GM13976 (cell line): ENCODE measurements around the gene MLLT10.

ENCODE experiments used
- DNase-seq: peaks from one replicate; pipeline ENCODE4 v3.0.0; 2012; ENCODE audit warnings: low spot score
- CTCF ChIP-seq: IDR thresholded peaks from 2 replicates; pipeline ENCODE4 v1.5.1; 2012; ENCODE audit warnings: borderline replicate concordance, mild to moderate bottlenecking; ENCODE audit not compliant: insufficient read depth; ENCODE audit errors: extremely low read depth, missing control alignments, control extremely low read depth
- in situ Hi-C: fragments of 300-500 bp; cut with MboI; formaldehyde crosslinking; loops from one replicate; pipeline ENCODE4 v1.12.0; 2022; ENCODE audit warnings: low sequenced_read_pairs, mixed read lengths, inconsistent platforms; ENCODE audit not compliant: unreplicated experiment

MLLT10 gene

GRCh38 chr10:21758239-21758638 lies 224.2 kb downstream of the MLLT10 start:
- TF ChIP-seq CTCF = no peak

GRCh38 chr10:21758696-21759095 lies 224.7 kb downstream of the MLLT10 start:
- in situ Hi-C loops = no loop called here
- DNase-seq = no peak
- TF ChIP-seq CTCF = no peak

More at GRCh38 chr10:21758239-21758638, 224.2 kb downstream of the MLLT10 start:
- no peak for DNase-seq
- in situ Hi-C loops = no loop called here

- in situ Hi-C loops = no loop called here
- no peak for DNase-seq
- TF ChIP-seq CTCF = no peak
These were observed 225.2 kb downstream of the MLLT10 start for GRCh38 chr10:21759232-21759631.

DNA sequence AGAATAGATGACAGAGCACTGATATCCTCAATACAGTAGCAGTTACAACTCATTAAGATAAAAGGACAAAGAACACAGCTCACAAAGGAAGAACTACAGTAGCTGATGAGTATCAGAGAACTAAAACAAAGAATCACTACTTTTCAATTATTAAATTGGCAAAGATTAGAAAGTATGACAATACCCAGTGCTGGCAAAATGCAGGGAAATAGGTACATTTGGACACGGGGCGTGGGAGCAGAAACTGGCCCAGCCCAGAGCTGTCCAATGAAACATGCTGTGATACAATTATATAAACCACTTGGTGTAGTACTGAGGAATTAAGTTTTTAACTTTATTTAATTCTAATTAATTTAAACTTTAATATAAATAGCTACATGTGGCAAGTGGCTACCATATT lies 226.3 kb downstream of the MLLT10 start:
- TF ChIP-seq CTCF = no peak
- no peak for DNase-seq
- in situ Hi-C loops = no loop called here

GRCh38 chr10:21764466-21765189 lies 230.6 kb downstream of the MLLT10 start:
- in situ Hi-C loops = no loop called here
- no peak for DNase-seq
- no peak for TF ChIP-seq CTCF

- TF ChIP-seq CTCF = no peak
- no peak for DNase-seq
- in situ Hi-C loops = no loop called here
These were observed 235.0 kb downstream of the MLLT10 start for GRCh38 chr10:21769041-21769440.
